Cardiac septum (tissue), 1 donor: Measurements from ENCODE around the gene RTL5. TPM values are rescaled to one million over a fixed set of nuclear protein-coding genes. Genes with fewer than 3 reads are reported as not detected.

Experiments
- DNase-seq: peaks from one replicate; pipeline ENCODE4 v3.0.0-alpha.2; 2020; ENCODE audit warnings: low spot score
- intact Hi-C: fragments of 100-400 bp; cut with DNase I; formaldehyde crosslinking; loops from one replicate; pipeline ENCODE4 v1.14.0; 2022
- total RNA-seq: library from RNA; stranded (reverse); fragmentation: NEBNext Ultra II Directional; extraction: Animal tissue kit (Norgen Biotek cat#: 25700); gene quantifications from one replicate; pipeline ENCODE4 v1.2.1, GENCODE V29; 2021
- donor health status: DM: no; HTN: no; CAD: no.

The RTL5 gene
- total RNA-seq, 1 donor from 2014 or later: 6.3 TPM

DNA sequence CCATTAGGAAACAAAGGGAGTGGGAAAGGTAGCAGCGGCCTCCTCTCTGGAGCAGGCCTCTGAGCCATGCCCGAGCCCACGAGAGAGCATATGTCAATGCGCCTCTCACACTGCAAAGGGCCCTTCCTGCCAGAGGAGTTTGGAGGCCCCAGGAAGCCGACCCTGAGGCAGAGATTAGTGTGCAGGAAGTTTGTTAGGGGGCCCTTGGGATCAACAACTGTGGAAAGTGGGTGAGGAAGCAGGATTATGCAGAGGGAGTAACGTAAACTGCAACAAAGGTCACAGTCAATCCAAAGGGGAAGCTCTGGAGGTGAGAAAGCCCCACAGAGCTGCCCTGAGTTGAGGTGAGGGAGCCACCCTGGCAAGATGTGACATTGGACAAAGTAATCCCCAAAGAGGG lies 17.4 kb downstream of the RTL5 start:
- intact Hi-C loops: no loop called here
- no peak for DNase-seq

- intact Hi-C loops: no loop called here
These were observed 18.3 kb downstream of the RTL5 start for GRCh38 chrX:72113461-72113860.

DNA sequence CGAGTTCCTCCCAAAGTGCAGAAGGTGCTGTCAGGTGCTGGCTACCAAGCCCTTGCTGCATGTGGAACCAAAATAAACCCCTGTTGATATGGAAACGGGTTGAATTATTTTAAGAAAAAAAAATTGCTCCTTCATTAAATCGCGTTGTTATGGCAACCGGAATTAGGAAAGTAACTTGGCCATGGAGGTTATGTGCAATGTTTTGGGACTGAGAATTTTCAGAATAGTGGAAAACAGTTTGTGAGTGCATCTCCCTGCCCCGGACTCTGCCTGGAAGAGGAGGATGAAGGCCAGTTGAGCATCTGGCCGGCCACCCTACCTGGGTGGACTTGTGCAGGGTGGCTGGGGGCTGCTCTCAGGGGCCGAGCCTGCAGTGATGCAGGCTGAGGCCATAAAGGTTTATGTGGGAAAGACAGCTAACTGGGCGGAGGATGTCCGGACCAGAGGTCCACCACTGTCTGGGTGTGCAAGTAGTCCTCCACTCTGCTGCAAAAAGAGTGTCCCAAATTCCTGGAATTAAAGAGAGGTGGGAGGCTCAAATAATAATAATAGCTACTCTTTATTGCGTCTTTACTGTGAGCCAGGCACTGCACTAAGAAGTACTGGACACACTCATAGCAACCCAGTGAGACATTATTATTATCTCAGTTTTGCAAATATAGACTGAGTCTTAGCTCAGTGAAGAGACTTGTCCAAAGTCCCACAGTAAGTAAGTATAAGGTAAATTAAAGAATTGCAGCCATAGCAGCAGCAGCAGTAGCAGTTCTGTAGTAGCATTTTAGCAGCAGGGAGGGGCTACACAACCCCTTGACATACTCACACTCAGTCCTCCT lies 20.6 kb downstream of the RTL5 start:
- no peak for DNase-seq
- intact Hi-C loops: no loop called here

More at GRCh38 chrX:72113461-72113860, 18.3 kb downstream of the RTL5 start:
- DNase-seq: no peak

DNA sequence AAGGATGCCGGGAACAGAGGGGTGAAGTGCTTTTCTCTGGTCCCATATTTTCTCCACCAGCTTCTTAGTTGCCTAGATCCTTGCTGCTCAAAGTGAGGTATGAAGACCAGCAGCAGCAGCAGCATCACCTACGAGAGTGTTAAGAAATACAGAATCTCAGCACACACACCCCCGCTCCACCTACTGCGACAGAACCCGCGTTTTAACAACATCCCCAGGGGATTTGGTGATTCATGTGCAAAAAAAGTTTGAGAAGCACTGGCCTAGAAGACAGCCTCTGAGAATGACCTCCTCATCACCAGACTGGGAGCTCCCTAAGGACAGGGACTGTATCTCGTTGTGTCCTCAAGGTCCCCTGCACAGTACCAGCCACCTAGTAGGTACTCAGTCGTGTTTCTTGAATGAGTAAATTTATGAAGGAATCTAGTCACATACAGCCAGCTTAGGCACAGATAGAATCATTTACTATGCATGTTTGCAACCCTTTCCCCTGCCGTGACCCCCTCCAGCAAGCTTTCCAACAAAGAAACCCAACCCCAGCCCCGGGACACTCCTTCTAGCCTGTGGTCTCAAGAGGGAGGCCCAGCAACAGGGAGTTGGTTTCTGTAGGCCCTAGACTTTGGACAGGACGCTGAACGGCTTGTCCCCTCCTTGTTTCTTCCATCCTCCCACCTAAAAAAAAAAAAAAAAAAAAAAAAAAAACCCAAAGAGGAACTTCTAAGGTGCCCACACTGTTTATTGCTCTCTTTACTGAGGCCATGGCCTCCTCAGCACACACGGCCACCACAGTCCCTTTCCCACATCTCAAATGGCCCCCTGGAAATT lies 21.5 kb downstream of the RTL5 start:
- intact Hi-C loops: no loop called here
- DNase-seq: no peak

DNA sequence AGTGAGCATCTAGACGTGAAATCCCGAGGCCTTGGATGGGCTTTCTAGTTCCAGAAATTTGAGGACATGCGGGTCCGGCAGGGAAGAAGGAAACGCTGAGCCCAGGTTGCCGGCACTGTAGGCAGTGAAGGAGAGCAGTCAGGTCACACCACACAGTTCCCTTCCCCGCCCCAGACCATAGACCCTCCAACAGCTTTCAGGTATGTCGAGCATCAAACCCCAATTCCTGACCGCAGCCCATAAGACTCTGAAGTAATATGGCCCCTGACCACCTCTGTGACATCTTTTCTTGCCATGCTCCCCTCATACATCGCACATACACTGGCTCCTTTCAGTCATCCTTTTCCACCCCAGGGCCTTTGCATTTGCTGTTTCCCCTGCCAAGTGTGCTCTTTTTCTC lies 23.0 kb downstream of the RTL5 start:
- intact Hi-C loops: no loop called here
- DNase-seq: no peak

DNA sequence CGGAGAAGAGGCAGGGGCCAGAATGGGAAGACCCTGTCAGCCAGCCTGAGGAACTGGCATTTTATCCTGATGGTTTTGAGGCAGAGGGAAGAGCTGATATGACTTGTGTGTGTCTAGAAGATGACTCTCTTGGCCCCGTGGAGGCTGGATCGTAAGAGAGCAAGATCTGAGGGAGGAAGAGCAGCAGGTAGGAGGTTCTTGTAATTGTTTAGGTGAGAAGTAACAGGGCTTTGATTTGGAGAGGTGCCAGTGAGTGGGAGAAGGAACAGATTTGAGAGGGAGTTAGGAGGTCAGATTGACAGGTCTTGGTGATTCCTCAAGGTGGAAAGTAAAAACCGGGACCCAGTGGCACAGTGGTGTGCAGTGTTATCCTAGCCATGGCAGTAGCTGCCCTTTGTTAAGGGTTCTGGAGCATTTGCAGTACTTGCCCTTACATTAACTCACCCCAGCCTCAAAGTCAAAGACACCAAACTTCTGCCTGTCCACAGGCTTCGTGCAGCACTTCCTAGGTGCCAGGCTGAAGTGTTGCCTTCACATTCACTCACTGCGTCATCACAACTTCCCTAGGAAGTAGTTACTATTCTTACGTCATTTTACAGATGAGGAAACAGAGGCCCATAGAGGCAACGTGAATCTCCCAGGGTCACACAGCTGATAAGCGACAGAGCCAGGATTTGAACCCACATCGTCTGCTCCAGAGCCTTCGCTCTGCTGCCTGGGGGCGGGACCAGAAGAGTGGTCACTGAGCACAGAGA lies 23.7 kb downstream of the RTL5 start:
- no peak for DNase-seq
- intact Hi-C loops: no loop called here

- intact Hi-C loops: no loop called here
- no peak for DNase-seq
These were observed 24.4 kb downstream of the RTL5 start for GRCh38 chrX:72107320-72107719.

DNA sequence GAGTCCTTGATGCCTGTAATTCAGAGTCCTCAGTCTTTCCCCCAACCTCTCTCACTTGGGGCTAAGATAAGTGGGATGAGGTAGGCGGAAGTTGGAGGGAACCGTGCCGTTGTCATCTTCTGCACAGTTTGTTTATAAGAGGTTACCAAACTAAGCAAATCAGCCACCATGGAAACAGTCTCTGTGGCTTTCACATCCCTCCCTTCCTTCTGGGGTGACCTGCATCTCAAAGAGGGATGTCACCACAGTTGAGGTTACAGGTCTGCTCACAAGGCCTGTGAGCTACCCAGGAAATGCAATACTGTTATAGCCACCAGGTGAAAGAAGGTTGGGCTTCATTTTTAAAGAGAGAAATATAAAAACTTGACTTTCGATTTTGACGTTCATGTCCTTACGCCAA lies 26.3 kb downstream of the RTL5 start:
- intact Hi-C loops: no loop called here
- DNase-seq: no peak

- intact Hi-C loops: no loop called here
These were observed 29.0 kb downstream of the RTL5 start for GRCh38 chrX:72102760-72103159.

DNA sequence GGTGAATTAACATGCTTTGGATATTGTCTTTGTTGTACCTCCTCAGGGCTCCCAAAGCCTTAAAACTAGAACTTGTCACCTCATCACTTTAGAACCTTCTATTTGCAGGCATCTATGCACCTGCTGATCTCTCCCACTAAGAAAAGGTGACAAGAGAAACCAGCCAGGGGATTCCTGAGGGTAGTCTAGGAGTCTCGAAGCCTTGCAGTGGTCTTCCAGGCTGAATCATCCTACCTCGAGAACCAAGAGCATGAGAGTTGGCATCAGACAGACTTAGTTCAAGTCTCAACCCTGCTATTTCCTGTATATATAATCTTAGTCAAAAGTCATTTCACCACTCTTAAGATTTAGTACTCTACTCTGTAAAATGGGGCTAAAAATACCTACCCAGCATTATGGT lies 29.6 kb downstream of the RTL5 start:
- no peak for DNase-seq
- intact Hi-C loops: no loop called here

More at GRCh38 chrX:72102760-72103159, 29.0 kb downstream of the RTL5 start:
- DNase-seq: no peak

DNA sequence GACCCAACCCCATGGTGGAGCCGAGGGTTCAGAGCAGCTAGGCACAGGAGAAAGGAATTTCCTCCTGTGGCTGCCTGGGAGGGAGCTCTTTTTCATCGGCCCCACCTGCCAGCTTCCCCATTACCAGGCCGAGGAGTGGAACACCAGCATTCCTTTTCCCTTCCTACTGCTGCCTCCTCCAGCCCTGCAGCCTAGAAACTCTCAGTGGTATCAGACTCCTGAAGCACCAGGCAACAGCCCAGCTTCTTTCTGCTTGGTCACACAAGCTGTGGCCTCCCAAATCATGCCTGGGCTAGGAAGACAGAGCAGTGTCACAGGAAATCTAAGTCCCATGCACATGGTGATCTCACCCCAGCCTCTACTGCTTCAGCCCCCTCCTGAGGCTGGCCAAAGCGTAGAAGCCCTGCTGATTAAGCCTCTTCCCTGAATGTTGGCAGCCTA lies 30.1 kb downstream of the RTL5 start:
- DNase-seq: no peak
- intact Hi-C loops: no loop called here

DNA sequence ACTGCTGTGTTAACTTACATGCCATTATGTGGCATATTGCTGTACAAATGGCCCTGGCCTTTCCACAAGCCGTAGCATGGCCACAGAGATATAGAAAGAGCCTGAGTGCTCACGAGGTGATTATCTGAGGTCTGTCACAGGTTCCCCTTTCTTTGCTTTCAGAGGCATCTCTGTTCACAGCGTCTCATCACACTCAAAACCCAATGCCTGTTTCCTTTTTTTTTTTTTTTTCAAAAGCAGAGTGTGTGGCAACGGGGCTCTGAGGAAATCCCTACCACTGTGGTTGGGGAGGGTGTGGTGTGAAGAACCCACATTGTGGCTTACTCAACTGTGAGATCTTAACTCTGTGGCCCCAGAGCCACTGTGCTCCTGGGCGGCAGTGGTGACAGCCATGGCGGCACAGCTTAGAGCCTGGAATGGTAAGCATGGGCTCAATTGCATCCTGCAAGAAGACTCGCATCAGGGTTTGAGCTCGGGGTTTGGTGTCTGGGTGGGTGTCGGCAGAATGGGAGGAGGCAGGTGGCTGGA lies 30.8 kb downstream of the RTL5 start:
- intact Hi-C loops: no loop called here
- no peak for DNase-seq

DNA sequence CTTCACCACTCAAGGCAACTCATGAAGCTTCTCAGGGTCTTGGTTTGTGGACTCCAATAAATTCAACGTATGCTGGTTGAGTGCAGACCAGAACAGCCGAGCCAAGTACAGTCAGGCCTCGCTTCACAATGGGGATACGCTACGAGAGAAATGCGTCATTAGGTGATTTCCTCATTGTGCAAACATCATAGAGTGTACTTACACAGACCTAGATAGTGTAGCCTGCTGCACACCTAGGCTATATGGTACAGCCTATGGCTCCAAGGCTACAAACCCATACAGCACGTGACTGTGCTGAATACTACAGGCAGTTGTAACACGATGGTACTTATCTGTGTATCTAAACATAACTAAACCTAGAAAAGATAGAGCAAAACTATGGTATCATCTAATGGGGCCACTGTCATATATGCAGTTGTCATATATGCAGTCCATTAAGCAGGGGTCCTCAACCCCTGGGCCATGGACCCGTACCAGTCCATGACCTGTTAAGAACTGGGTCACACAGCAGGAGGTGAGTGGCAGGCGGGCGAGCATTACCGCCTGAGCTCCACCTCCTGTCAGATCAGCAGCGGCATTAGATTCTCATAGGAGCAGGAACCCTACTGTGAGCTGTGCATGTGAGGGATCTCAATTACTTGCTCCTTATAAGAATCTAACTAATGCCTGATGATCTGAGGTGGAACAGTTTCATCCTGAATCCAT lies 31.5 kb downstream of the RTL5 start:
- intact Hi-C loops: no loop called here
- DNase-seq: no peak

DNA sequence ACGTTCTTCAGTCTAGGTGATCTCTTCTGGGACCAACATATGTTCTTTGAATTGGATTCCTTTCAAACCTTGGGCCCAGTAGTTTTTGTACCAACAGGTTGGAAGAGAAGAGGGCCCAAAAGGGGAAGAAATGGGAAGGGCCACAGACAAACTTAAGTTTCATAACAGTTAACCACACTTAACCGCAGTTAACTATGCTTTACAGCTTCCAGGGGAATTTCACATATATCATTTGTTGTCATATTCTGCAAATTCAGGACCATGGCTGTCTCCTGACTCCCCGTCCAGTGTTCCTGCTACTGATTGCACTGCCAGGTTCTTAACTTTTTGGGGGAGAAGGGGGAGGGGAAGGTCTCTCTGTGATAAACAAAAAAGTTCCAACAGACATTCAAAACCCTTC lies 34.6 kb downstream of the RTL5 start:
- intact Hi-C loops: no loop called here
- no peak for DNase-seq

- intact Hi-C loops: no loop called here
- DNase-seq: no peak
These were observed 36.3 kb downstream of the RTL5 start for GRCh38 chrX:72095370-72095769.

DNA sequence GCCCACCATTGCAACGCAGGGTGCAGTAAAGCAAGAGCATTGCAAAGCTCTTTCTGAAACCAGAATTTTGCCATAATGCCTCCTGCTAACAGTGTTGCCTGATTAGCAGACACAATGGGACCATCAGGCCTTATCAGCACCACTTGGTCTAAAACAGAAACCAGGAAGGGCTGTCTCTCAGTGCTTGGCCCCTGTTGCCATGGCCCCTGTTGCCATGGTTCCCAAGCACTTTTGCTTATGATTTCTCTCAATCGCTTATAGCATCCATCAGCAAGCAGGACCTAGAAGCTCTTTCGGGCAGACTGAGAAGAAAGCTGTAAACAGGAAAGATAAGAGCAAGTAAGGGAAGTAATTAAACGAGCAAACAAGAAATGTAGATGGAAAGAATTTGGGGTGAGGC lies 36.8 kb downstream of the RTL5 start:
- intact Hi-C loops: no loop called here
- DNase-seq: no peak

GRCh38 chrX:72089254-72089653 lies 42.5 kb downstream of the RTL5 start:
- DNase-seq: no peak
- intact Hi-C loops: no loop called here

DNA sequence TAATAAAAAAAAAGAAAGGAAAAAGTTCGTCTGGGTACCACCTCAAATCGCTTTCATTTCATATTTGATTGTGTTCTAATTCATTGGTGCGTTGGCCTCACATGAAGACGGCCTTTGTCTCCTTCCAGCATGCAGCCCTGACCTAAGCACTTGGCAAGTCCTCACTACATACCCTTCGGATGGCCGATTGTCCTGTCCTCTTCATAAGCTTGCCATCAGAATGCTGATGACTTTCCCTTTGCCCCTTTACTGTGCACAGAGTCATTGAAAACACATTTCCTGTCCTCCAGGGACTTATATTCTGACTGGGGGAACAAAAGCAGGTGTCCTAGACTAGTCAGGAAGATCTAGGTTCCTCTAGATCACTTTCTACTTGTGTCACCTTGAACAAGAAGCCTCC lies 43.0 kb downstream of the RTL5 start:
- no peak for DNase-seq
- intact Hi-C loops: no loop called here

DNA sequence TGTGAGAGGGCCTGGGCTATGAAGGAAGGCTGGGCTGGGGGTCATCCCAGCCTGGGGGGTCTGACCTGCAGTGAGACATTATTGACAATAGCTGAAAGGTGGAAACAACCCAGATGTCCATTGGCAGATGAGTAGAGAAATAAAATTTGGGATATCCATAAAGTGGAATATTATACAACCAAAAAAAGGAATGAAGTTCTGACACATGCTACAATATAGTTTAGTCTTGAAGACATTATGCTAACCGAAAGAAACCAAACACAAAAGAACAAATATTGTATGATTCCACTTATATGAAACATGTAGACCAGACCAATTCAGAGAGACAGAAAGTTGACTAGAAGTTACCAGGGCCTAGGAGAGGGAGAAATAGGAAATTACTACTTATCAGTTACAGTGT lies 44.7 kb downstream of the RTL5 start:
- DNase-seq: no peak
- intact Hi-C loops: no loop called here
